NCI-H82 treated with DMSO at 0.1 percent for 48 hours (cell line): ENCODE data around the gene TMEM200B.
A peak's percentile ranks its signal among the peaks of the same experiment; 100 is the strongest.
"Not testable (repeated sequence)": the region's sequence is repeated elsewhere in the genome, so short reads cannot be mapped to it uniquely, and the experiment has no call there.

Experiments used
- DNase-seq: peaks from one replicate; lab custom pipeline; 2025; ENCODE audit not compliant: unreplicated experiment; lab: John Stamatoyannopoulos, UW

TMEM200B gene

DNA sequence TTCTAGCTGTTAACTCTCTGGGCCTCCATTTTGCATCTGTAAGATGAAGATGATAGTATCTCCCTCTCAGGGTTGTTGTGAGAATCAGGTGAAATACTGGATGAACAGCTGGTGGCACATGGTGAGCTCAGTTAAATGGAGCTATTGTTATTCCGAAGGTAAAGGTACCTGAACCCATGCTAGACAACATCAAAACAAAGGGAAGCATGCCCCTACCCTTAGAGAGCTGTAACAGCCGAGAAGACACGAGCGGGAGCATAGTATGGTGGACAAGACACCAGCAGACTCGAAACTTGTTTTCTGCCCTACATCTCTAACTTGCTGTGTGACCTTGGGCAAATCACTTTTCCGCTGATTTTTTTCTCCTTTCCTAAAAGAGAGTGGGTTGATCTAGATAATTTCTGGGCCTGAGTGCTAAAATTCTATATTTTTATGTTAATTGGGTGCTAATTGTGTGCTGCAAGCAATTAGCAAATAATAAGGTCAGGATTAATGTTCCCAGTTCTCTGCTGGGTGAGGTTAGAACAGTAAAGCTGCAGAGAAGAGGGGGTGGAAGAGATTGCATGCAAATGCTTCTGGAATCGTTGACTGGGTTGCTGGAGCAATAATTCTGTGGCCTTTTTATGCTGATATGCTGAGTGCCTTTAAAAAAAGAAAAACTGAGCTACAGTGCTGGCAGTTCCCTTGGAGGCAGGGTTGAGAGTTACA lies 10.8 kb downstream of the TMEM200B start:
- no peak for DNase-seq

DNA sequence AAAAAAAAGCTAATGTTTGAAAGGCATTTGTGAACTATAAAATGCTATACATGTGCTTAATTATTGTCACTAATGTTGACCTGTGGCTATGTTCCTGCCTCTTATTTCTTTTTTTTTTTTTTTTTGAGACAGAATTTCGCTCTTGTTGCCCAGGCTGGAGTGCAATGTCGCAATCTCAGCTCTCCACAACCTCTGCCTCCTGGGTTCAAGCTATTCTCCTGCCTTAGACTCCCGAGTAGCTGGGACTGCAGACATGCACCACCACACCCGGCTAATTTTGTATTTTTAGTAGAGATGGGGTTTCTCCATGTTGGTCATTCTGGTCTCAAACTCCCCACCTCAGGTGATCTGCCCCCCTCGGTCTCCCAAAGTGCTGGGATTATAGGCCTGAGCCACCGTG lies 15.7 kb downstream of the TMEM200B start:
- not testable (repeated sequence) for DNase-seq

DNA sequence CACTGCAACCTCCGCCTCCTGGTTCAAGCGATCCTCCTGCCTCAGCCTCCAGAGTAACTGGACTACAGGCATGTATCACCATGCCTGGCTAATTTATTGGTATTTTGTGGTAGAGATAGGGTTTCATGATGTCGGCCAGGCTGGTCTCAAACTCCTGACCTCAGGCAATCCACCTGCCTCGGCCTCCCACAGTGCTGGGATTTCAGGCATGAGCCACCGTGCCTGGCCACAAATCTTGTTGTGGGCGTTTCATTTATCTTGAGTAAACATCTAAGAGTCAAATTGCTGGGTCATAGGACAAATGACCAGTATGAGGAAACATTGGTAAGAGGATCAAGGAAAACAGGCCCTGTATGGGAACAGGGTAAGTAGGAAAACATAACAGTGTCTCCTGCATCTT lies 17.9 kb downstream of the TMEM200B start:
- no peak for DNase-seq

DNA sequence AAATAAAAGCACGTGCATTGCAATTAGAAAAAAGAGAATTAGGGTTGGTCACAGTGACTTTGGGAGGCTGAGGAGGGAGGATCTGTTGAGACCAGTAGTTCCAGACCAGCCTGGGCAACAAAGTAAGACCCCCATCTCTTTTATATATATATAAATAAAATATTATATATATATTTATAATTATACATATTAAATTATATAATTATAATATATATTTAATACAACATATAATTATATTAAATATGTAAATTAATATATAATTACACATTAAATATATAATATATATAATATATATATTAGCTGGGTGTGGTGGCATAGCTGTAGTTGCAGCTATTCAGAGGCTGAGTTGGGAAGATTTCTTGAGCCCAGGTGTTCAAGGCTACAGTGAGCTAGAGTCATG lies 23.2 kb downstream of the TMEM200B start:
- no peak for DNase-seq

DNA sequence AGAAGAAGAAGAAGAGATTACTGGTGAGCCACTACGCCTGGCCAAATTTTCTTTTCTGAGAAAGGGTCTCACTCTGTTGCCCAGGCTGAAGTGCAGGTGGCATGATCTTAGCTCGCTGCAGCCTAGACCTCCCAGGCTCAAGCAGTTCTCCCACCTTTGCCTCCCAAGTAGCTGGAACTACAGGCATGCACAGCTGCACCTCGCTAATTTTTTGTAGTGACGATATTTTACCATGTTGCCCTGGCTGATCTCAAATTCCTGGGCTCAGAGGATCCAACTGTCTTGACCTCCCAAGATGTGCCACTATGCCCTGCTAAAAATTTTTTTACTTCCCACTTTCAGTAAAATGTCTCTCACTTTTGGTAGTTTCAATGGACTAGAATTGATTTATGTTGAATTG lies 24.4 kb downstream of the TMEM200B start:
- DNase-seq, result no peak

DNA sequence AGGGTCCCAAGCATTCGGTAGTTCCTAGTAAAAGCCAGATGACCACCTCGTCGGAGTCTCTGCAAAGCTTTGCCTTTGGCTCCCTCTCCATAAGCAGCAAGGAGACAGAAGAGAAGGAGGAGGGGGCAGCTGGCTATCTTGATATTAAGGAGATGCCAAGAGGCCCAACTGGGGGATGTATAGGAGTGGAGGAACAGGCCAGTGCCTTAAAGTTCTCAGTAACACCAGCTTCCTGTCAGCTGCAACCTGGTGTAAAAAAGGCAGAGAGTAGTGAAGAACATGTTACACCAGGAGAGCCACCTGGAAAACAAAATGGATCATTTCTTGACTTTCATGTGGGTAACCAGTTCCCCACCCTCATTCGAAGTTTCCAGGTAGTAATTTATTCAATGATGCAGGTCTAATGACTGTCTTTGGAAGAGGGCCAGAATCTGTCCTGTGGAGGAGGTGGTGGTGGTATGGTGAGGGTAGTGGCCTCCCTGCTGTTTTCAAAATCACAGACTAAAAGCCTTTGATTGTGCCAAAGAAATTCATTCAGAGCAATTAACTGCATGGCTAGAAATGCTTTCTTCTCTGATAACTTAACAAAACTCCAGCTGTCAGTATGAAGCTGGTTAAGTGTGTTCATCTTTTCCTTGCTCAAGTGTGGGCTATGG lies 27.3 kb downstream of the TMEM200B start:
- no peak for DNase-seq

DNA sequence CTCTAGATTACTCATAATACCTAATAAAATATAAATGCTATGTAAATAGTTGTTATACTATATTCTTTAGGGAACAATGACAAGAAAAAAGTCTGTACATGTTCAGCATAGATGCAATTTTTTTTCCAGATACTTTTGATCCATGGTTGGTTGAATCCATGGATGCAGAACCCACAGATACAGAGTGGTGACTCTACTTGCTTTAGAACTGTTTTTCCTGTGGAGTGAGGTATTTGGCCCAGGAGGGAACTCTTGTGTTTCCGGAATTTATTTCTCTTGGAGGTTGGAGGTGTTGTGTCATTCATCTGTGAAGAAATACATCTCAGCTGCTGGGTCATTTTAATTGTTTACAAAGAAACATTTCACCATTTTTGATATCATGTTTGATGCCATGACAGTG lies 28.7 kb downstream of the TMEM200B start:
- DNase-seq, result no peak

DNA sequence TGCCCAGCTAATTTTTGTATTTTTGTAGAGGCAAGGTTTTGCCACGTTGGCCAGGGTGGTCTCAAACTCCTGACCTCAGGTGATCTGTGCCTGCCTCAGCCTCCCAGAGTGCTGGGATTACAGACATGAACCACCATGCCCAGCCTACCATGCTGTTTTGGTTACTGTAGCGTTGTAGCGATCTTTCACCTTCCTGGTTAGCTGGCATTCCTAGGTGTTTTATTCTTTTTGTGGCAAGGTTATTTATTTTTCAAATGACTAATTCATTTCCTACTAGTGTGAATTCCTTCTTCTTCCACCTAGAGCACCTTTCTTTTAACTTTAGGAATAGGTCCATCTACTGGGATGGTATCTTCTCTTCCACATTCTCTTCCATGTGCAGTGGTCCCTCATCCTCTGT lies 29.3 kb downstream of the TMEM200B start:
- DNase-seq, result no peak

DNA sequence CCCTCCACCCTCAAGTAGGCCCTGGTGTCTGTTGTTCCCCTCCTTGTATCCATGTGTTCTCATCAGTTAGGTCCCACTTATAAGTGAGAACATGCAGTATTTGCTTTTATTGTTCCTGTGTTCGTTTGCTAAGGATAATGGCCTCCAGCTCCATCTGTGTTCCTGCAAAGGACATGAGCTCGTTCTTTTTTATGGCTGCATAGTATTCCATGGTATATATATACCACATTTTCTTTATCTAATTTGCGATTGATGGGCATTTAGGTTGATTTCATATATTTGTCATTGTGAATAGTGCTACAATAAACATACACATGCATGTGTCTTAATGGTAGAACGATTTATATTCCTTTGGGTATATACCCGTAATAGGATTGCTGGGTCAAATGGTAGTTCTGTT lies 31.0 kb downstream of the TMEM200B start:
- DNase-seq, result not testable (repeated sequence)

DNA sequence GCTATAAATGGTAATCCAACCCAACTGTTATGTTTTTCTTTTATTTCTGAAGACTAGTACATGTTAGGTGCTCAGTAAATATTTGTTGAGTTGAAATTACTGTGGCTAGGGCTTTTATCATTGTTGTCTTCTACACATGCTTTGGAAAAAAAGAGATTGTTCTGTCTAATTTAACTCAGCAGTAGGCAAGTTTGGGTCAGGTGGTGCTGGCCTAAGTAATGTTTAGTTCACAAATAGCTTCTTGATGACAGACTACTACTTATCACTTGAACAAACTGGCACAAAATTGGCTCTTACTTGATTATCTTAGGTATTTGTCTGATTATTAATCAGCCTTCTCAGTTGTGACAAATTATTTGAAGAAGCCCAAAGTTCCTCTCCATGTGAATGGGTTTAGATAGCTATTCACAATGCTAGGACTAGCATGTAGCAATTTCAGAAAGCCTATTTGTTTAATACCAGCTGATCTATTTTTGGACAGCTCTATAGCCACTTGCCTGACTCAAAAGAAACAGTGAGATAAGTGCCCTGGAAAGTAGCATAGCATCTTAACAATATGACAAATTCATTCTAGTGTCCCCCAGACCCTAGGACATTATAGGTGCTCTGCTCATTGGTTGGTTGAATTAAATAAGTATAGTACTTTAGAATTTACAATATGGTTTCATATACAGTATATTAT lies 32.6 kb downstream of the TMEM200B start:
- no peak for DNase-seq

DNA sequence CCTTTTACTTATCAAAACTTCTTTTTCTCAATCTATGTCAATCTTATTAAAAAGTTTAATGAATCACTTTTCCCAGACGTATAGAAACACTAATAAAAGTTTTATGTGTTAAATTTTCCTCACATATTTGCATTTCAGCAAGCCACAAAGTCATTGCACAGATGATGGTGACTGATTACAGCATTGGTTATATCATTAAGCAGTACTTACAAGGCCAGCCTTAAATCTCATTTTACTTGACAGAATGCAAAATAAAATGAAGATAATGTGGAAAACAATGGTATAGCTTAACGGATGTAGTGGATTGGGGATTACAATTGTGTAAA lies 39.5 kb downstream of the TMEM200B start:
- DNase-seq, result no peak

DNA sequence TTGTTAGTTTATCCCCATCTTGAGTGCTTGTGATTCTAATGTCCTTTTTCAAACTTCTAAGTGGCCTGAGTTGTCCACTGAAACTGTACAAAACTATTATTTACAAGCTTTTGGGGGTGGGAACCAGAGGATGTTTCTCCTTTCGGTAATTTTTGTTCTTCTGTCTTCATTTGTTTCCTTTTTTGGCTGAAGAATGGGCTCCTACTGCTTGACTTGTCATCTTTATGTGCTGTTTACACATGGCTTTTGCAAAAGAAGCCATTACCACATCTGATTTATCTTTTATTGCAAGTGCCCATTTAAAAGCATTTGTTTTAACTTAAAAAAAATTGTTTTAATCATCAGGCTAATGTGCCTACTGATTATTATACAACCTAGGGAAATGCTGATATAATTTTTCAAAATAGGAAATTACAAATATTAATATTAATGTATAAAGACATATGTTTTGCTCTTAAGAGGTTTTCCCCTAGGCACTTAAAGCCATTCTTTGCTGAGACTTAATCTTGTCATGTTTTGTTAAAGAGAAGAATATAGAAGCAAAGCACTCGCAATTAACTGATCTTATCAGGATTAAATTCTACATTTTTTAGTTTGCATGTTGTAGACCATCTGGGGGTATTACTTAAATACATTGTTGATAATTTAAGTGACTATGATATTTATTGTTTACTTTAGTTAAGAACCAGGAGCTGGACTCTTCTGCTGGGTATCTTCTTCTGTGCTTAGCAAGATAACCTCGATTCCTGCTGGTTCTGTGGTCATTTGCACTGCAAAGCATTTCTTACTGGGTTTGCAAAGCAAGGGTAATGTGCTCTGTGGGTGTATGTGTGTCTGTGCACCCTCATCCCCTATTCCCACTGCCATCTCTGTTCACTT lies 40.1 kb downstream of the TMEM200B start:
- peak; percentile 30 for DNase-seq

DNA sequence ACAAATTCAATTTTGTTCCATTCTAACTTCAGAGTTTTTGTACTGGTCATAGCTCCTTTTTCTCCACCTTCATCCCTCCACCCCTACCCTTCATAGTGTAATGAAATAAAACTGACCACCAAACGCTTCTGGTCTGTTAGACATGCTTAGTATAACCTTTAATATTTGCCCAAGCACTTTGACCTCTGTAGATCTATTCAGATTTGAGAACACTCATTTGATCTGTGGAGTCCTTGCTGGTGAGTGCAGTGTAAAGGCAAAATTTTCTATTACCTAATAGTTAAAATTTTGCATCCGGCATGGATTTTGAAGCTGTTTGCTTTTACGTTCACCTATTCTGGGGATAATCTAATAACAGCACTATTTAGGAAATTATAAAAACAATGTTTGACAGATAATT lies 41.2 kb downstream of the TMEM200B start:
- DNase-seq, result no peak

DNA sequence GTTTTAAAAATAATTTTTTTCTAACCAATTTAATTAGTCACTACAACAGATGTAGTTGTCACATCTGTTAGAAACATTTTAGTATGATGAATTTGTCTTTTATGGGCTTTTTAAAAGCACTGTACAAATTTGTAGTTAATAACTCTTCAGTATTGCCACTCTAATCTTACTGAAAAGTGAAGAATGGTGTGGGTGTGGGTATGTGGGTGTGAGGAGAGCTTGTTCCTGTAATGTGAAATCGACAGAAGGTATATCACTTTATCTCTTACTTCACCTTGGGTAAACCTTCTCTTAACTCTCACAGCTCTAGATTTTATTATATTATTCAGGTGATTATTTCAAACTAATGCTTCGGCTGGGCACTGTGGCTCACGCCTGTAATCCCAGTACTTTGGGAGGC lies 42.5 kb downstream of the TMEM200B start:
- DNase-seq, result no peak

DNA sequence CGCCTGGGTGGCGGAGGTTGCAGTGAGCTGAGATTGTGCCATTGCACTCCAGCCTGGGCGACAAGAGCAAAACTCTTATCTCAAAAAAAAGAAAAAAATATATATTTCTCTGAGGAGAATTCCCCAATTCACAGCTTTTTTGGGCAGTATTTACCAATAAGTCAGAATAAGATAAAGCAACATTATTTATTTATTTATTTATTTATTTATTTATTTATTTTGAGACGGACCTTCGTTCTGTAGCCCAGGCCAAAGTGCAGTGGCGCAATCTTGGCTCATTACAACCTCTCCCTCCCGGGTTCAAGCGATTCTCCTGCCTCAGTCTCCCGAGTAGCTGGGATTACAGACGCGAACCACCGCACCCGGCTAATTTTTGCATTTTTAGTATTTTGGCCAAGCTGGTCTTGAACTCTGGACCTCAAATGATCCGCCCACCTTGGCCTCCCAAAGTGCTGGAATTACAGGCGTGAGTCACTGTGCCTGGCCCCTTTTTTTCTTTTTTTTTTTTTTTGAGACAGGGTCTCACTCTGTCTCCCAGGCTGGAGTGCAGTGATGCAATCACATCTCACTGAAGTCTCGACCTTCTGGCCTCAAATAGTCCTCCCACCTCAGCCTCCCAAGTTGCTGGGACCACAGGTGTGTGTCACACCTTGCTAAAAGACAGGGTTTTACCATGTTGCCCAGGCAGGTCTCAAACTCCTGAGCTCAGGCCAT lies 43.6 kb downstream of the TMEM200B start:
- DNase-seq, result not testable (repeated sequence)

DNA sequence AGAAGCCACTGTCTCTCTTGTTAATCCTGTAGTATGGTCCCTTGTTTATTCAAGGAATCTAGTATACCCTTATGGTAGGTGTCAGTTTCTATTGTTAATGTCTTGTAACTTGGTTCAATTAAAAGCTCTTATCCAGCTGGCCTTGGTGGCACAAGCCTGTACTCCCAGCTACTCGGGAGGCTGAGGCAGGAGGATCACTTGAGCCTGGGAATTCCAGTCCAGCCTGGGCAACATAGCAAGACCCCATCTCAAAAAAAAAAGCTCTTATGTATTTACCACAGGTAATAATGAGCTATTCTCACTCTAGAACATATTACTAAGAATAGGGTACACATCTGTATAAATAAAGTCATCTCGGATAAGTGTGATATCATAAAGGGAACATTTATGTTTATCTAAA lies 46.5 kb downstream of the TMEM200B start:
- no peak for DNase-seq
